ENCODE measurements around the gene HSDL1.

GRCh38 chr16:84080378-84080777, 64.6 kb downstream of the HSDL1 start:
- no peak for TF ChIP-seq CTCF (IDR thresholded peaks at IDR 0.05; ENCODE audit: poor library complexity, severe bottlenecking)
- no peak for TF ChIP-seq SMC3 (conservative IDR thresholded peaks at IDR 0.05; ENCODE audit: poor library complexity)
- TF ChIP-seq TAF1 (IDR thresholded peaks at IDR 0.05; ENCODE audit: low read depth): no peak
- no peak for TF ChIP-seq EP300 (conservative IDR thresholded peaks at IDR 0.05; ENCODE audit: poor library complexity, severe bottlenecking)
- TF ChIP-seq EZH2 (IDR thresholded peaks at IDR 0.05; ENCODE audit: borderline replicate concordance, insufficient read depth, low read length, poor library complexity, severe bottlenecking): no peak
- no peak for TF ChIP-seq POLR2AphosphoS5 (IDR thresholded peaks at IDR 0.05)
